GM19463 (cell line): ENCODE data around the gene SMTN.
"Not testable (repeated sequence)": the region's sequence is repeated elsewhere in the genome, so short reads cannot be mapped to it uniquely, and the experiment has no call there.

Source experiments
- ATAC-seq: cut with Tn5 transposase; IDR thresholded peaks from one replicate; pipeline ENCODE4 v1.9.1; 2021; ENCODE audit warnings: mild to moderate bottlenecking, moderate library complexity; ENCODE audit not compliant: unreplicated experiment

The SMTN gene

DNA sequence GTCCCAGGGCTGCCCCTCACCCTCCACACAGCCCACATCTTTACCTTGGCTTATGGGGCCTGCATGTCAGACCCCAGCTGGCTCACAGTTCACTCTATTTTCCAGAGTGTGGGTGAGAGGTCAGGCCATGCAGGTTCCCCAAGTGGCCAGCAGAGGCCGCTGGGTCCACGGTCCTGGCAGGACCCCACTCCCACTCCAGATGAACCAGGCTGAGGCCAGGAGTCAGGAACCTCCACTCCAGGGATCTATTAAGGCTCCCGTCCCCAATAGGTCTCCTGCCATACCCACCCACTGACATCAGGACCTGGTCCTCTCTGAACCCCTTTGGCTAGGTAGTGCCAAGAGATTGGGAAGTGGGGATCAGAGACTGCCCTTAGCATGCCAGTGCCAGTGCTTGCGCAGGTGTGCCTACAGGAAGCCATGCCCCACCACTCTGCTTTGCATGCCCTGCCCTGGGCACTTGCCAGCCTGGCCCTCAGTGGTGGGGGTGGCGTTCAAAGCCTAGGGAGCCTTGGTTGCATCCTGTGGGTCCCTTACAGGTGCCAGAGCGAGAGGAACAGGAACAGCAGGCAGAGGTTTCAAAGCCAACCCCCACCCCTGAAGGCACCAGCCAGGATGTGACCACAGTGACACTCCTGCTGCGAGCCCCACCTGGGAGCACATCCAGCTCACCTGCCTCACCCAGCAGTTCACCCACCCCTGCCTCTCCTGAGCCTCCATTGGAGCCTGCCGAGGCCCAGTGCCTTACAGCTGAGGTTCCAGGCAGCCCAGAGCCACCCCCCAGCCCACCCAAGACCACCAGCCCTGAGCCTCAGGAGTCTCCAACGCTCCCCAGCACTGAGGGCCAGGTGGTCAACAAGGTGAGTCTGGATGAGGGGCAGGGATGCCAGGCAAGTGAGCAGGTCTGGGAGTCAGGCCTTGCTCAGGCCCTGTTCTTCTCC lies 8.3 kb downstream of the SMTN start:
- ATAC-seq = no peak

DNA sequence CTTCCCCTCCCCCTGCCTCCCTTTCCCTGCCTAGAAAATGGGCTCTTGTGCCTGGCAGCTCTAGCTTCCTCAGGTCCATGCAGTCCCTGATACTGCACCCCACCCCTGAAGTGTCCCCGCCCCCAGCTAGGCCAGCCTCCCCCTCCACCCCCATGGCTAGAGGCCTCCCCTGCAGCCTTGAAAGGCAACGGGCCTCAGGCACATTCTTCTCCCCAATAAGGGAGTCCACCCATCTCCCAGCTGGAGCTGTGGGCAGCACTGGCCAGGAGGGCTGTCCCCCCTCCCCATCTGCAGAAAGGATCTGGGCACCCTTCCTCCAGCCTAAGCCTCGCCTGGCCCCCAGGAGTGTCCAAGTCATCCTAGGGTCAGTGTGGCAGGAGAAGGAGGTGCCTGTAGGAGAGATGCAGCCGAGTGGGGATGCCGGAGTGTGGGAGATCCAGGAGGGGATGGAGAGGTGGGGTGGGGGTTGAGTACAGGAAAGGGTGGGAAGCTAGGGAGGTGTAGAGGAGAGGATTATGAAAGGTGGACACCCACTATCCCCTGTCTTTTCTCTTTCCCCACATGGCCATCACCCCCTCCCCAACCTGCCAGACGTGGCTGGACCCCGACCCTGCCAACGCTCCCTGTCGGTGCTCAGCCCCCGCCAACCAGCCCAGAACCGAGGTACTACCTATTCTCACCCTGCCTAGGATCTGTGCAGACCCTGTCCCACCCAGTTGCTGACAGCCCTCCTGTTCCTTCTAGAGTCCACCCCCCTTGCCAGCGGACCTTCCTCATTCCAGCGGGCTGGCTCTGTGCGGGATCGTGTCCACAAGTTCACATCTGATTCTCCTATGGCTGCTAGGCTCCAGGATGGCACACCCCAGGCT lies 9.3 kb downstream of the SMTN start:
- no peak for ATAC-seq

DNA sequence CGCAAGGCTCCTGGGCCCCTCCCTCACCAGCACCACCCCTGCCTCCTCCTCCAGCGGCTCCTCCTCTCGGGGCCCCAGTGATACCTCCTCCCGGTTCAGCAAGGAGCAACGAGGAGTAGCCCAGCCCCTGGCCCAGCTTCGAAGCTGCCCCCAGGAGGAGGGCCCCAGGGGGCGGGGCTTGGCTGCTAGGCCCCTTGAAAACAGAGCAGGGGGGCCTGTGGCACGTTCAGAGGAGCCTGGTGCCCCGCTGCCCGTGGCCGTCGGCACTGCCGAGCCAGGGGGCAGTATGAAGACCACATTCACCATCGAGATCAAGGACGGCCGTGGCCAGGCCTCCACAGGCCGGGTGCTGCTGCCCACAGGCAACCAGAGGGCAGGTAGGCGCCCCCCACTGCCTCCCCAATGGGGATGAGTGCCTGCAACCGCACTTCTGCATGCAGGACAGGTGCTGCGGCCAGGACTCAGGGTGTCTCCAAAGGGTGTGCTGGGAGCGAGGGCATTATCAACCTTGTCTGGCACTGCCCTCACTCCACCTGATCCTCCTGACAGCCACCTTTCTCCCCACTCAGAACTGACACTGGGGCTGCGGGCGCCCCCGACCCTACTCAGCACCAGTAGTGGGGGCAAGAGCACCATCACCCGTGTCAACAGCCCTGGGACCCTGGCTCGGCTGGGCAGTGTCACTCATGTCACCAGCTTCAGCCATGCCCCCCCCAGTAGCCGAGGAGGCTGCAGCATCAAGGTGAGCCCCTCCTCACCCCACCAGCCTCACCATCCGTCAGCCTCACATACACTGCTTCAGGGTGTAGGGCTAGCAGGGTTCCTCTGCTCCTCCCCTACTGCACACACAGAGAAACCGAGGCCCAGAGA lies 10.2 kb downstream of the SMTN start:
- ATAC-seq = no peak

DNA sequence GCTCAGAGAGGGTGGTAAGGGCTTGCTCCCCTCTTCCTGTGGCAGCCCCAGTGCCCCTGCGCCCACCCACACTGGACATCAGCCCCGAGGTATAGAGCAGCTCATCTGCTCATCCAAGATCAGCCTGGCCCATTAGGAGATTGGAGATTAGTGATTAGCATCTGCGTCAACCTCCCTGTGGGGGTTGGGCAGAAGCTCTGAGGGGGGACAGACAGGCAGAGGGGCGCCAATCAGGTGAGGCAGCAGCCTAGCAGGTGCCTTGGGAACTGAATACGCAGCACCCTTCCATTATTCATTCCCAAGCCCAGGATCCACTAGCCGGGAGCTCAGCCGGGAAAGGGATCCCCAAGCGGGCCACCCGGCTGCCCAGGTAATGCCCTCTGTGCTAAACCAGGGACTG lies 11.0 kb downstream of the SMTN start:
- ATAC-seq = no peak

DNA sequence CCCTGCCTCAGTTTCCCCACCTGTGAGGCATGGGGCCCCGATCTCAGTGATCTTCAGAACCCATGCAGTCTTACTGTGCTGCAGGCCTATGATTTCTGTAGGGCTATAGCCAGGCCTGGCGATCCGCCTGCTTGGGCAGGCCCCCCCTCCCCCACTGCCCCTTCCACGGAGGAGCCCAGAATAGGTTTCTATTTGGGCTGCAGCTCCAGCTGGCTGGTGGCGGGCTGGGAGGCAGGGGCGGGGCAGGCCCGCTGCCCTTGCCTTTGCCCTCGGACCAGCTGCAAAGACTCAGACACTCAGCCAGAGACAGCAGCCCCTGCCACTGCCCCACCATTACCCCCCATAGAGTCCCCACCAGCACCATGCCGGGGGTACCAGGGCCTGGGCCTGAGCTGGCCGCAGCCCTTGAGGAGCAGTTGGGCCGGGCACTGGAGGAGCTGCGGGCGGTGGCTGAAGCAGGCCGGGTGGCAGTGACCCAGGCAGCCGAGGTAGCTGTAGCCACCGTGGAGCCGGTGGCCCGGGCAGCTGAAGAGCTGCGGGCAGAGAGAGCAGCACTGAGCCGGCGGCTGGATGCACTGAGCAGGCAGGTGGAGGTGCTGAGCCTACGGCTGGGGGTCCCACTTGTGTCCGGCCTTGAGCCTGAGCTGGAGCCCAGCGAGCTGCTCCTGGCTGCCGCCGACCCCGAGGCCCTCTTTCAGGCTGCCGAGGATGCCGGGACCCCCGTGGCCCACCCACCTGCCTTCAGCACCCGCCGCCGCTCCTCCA lies 12.2 kb downstream of the SMTN start:
- ATAC-seq = no peak

DNA sequence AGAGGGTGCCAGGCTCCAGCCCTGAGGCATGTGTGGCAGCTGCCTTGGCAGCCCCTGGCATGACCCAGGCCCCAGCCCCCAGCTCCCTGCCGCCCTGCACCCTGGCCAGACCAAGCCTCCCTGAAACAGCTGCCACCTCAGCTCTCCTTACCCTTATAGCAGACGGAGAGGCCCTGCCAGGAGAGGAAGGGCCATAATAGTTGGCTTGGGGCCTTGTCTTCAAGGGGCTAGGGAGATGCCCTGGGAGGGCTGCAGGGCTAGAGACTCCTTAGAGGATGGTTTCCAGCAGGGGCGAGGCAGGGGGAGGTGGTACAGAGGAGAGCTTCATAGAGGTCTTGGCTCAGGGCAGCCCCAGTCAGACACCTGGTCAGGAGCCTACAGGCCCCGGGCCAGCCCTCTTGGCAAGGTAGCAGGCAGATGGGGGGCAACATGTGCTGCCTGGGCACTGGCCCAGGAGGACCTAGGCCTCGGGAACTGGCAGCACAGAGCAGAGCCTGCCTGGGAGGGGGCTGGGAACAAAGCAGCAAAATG lies 13.0 kb downstream of the SMTN start:
- no peak for ATAC-seq

DNA sequence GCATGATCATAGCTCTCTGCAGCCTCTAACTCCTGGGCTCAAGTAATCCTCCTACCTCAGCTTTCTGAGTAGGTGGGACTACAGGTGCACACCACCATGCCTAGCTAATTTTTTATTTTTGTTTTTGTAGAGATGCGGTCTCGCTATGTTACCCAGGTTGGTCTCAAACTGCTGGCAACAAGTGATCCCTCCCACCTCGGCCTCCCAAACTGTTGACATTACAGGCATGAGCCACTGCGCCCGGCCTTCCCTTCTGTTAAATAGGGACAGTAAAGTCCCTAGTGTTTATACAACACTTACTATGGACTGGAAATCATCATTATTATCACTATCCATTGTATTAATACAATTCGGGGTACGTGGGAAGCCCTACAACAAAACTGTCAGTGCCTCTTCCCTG lies 13.6 kb downstream of the SMTN start:
- no peak for ATAC-seq

DNA sequence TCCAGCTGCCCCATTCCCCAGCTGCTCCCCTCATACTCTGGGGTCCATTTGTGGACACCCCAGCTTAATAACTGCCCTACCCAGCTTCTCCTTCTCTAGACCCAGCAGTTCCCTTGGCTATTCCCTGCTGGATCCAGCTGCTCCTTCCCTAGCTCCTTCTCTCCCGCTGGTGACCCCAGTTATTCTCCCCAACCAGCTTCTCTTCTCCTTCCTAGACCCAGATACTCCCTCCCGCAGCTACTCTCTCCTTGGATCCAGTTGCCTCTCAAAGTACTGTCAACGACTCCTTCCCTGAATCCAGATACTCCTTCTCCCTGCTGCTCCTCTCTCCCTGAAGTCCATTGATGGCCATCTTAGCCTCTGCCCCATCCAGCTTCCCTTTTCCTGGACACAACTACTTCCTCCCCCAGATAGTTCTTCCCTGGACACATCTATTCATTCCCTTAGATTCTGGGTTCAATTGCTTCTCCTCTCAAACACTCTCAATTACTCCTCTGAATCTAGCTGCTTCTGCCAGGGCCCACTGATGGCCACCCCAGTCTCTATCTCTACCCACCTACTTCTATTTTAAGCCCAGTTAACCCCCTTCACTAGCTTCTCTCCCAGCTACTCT lies 14.6 kb downstream of the SMTN start:
- no peak for ATAC-seq

DNA sequence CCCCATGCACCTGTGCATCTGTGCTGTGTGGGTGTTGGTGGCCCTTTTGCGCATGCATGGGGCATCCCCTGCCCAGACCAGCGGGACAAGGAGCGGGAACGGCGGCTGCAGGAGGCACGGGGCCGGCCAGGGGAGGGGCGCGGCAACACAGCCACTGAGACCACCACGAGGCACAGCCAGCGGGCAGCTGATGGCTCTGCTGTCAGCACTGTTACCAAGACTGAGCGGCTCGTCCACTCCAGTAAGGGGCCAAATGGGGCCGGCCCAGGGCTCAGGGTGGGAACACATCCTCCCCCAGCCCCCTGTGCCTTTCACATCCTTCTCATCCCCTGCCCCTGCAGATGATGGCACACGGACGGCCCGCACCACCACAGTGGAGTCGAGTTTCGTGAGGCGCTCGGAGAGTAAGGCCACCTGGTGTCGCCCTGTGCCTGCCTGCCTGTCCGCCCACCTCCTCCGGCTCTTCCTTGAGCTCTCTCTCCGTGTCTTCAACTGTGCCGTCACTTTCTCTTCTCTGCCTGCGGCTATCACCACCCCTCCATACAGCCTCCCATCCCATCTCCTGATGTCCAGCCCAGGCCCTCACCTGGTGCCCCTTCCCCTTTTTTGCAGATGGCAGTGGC lies 15.7 kb downstream of the SMTN start:
- ATAC-seq = no peak

DNA sequence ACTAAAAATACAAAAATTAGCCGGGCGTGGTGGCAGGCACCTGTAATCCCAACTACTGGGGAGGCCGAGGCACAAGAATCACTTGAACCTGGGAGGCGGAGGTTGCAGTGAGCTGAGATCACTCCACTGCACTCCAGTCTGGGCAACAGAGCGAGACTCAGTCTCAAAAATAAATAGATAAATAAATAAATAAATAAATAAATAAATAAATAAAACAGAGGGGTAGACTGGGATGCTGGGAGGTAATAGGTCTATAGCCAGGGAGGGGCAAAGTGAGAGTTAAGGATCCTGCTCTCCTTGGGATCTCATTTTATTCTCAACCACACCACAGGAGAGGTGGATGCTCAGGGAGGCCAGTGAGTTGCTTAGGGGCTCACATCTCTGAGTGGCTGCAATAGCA lies 16.4 kb downstream of the SMTN start:
- ATAC-seq = not testable (repeated sequence)

DNA sequence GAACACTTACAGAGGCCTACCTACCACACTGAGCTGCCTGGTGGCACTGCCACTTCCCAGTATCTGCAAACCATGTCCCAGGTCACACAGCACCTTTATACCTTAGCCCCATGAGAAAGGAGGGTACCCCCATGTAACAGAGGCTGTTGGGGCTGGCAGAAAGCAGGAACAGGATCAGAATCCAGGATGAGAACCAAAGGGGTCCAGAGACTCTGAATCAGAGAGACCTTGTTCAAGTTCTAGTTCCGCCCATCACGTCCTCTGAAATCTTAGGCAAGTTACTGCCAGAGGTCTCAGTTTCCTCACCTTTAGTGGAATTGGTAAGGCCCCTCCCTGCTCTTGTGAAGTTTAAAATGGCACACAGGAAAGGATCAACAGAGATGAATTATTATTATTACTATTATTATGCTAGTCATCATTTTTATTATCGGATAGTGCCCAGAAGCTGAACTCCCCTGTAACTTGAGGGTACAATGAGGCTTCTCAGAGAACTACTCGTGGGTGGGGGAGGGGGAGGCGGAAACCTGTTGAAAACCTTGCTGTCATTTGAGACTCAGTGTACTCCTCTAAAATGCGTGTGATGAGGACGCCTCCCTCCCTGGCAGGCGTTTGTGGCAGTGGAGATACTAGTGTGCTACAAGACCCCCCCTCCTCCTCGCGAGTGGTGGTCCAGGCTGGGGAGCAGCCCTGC lies 17.0 kb downstream of the SMTN start:
- ATAC-seq = no peak

DNA sequence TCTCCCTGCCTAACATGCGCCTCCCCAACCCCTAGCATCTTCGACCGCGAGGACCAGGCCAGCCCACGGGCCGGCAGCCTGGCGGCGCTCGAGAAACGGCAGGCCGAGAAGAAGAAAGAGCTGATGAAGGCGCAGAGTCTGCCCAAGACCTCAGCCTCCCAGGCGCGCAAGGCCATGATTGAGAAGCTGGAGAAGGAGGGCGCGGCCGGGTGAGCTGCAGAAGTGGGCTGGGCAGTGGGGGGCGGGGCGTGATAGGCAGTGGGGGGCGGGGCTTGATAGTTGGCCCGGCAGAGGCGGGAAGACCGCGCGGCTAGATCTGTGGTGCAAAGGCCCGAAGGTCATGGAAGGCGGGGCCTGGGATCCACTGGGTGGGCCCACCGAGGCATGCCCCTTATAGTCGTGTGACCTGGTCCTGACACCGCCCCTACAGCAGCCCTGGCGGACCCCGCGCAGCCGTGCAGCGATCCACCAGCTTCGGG lies 17.6 kb downstream of the SMTN start:
- ATAC-seq = no peak

DNA sequence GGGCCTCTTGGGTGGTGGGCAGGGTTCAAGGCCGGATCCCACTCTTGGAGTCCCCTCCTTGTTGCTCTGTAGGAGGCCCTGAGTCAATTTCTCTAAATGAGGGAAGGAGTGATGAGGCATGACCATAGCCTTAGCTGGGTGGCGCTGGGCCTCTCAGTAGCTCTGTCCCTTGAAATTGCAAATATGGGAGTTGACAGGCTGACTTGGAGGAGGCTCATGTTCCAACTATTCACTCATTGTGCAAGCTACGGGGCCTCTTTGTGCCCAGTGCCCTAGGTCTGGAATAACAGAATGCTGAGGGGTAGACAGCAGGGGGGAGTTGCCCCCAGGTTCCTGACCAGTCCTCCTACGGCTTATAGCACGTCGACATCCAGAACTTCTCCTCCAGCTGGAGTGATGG lies 18.3 kb downstream of the SMTN start:
- ATAC-seq = no peak

DNA sequence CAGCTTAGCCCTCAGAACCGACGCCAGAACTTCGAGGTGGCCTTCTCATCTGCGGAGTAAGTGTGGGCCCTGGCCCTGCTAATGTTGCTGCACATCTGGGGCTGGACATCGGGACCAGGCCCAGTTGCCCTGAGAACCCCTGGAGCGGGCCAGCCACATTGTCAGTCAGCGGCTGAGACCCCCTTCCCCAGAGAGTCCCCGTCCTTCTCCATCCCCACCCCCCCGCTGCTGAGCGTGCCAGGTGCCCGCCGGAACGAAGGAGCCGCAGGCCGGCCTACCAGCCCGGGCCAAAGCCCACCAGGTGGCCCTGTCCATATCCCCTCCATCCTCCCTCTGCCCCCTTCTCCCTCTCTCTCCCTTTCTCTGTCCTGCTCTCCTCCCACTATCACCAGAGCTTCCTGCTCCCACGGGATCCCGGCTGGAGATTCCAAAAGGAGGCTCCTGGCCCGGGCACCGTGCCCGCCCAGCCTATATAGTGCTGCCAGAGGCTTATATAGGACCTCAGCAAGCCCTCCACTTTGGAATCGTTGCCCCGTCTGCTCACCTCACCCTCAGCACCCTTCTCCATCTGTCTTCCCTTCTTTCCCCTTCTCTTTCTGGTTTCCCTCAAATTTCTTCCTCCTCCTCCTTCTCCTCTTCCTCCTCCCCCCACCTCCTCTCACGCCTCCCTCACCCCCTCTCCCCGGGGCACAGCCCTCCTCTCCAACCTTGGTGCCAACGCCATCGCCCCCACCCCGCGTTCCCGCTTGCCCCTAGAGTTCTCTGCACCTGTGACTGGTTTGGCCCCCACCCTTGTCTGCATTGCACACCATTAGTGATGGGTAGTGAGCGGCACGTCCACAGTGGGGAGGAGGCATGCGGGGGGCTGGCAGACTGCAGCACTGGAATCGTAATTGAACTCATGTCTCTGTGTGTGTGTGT lies 19.0 kb downstream of the SMTN start:
- ATAC-seq = no peak

DNA sequence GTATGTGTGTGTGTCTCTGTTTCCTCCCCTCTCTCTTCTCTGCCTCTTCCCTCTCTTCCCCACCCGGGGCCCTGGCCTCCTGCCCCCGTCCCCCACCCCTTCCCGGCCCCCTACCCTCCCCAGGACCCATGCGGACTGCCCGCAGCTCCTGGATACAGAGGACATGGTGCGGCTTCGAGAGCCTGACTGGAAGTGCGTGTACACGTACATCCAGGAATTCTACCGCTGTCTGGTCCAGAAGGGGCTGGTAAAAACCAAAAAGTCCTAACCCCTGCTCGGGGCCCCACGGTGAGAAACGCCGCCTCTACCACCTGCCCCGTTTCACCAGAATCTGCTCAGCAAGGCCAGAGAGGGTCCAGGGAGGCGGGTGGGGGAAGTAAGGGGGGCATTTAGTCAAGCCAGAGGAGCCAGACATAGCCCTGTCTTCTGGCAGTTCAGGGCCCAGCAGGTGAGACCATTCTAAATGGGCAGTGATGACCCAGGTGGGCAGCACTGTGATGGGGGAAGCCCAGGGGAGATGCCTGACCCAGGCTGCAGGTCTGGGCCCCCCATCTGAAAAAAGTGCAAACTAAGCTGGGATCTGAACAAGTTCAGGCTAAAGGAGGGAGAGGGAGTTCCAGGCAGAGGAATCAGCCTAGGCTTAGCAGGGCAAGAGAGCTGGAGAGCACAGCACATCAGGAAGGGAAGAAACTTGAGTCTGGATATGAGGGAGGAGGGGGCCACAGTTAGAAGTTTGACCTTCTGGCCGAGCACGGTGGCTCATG lies 19.8 kb downstream of the SMTN start:
- ATAC-seq = no peak

DNA sequence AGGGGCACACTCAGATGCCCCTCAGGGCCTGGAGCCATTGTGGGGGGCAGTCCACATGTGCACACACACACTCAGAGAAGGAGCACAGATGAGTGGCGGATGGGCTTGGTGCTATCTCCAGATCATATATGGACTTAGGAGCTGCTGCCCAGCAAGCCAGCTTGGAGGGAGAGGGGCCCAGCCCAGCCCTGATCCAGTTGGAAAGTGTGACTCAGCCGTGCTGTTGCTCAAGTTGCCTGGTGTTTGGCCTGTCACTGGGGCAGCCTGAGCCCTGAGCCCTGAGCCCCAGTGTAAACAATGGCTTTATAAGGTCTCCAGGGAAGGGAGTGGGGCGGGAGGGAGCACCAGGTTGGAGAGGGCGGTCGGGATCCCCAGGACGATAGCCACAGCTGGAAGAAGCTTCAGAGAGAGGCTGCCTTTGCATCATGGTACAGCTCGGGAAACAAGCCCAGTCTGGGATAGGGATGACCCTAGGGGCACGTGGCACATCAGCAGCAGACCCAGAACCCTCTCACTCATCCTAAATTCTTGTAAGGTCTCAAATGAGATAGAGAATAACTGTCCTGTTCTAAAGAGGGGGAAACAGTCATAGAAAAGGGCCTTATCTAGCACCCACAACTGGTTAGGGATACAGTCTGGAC lies 21.4 kb downstream of the SMTN start:
- no peak for ATAC-seq
